HepG2 (cell line): ENCODE data around the gene DHX16. TPM values are rescaled to one million over a fixed set of nuclear protein-coding genes. Genes with fewer than 3 reads are reported as not detected.

Experiments
- AGO1 ChIP-seq: fragments of 200-400 bp; formaldehyde crosslinking; IDR thresholded peaks from 2 replicates; pipeline ENCODE4 v1.6.1; 2017; ENCODE audit warnings: mild to moderate bottlenecking, low read depth, low read length, moderate library complexity; ENCODE audit not compliant: poor library complexity, severe bottlenecking
- ARID2 ChIP-seq: sonication (generic); formaldehyde crosslinking; IDR thresholded peaks from 2 replicates; pipeline ENCODE4 v1.8.1; 2022; ENCODE audit warnings: mild to moderate bottlenecking, missing genetic modification reagents, borderline replicate concordance
- BHLHE40 ChIP-seq: IDR thresholded peaks from 2 replicates; pipeline ENCODE4 v1.6.1; 2011; ENCODE audit warnings: low read length, improper control_type of control experiment
- CC2D1A ChIP-seq: sonication (generic); formaldehyde crosslinking; IDR thresholded peaks from 2 replicates; pipeline ENCODE4 v1.8.1; 2023; ENCODE audit warnings: mild to moderate bottlenecking, missing genetic modification reagents
- CCDC6 ChIP-seq: sonication (generic); formaldehyde crosslinking; IDR thresholded peaks from 2 replicates; pipeline ENCODE4 v1.8.1; 2022; ENCODE audit warnings: mild to moderate bottlenecking, missing genetic modification reagents, moderate library complexity
- CREB1 ChIP-seq, 2 experiments: fragments of 450-650 bp in 1 of 2; IDR thresholded peaks; 2 replicates each; pipeline ENCODE4 v1.6.1; 2016 to 2017; ENCODE audit warnings: control low read depth in 1 of 2, mild to moderate bottlenecking in 1 of 2, missing compliant biosample characterization in 1 of 2, missing genetic modification characterization in 1 of 2
- FOXO1 ChIP-seq: sonication (generic); formaldehyde crosslinking; IDR thresholded peaks from 2 replicates; pipeline ENCODE4 v1.4.0; 2020; ENCODE audit warnings: missing genetic modification reagents
- GZF1 ChIP-seq: sonication (generic); formaldehyde crosslinking; IDR thresholded peaks from 2 replicates; pipeline ENCODE4 v1.5.1; 2020; ENCODE audit warnings: mild to moderate bottlenecking, missing genetic modification reagents
- KLF9 ChIP-seq: IDR thresholded peaks from 2 replicates; pipeline ENCODE4 v1.6.1; 2016; ENCODE audit warnings: low read depth
- KMT2B ChIP-seq: IDR thresholded peaks from 2 replicates; pipeline ENCODE4 v1.6.1; 2016; ENCODE audit warnings: missing genetic modification reagents, missing compliant biosample characterization
- NFATC3 ChIP-seq: sonication (generic); formaldehyde crosslinking; IDR thresholded peaks from 2 replicates; pipeline ENCODE4 v1.5.1; 2020; ENCODE audit warnings: mild to moderate bottlenecking, missing genetic modification reagents
- PAX8 ChIP-seq: sonication (generic); formaldehyde crosslinking; IDR thresholded peaks from 2 replicates; pipeline ENCODE4 v1.8.0; 2022; ENCODE audit warnings: mild to moderate bottlenecking, missing genetic modification reagents, borderline replicate concordance
- RAD51 ChIP-seq: fragments of 450-650 bp; IDR thresholded peaks from 2 replicates; pipeline ENCODE4 v1.6.1; 2016; ENCODE audit warnings: borderline replicate concordance
- RNF2 ChIP-seq: fragments of 450-650 bp; conservative IDR thresholded peaks from 2 replicates; pipeline ENCODE4 v1.6.1; 2016; ENCODE audit warnings: low read depth
- SUZ12 ChIP-seq: fragments of 150-350 bp; IDR thresholded peaks from 2 replicates; pipeline ENCODE4 v1.6.1; 2014; ENCODE audit warnings: low read depth, low read length
- TOE1 ChIP-seq: sonication (generic); formaldehyde crosslinking; IDR thresholded peaks from 2 replicates; pipeline ENCODE4 v1.4.0; 2020; ENCODE audit warnings: mild to moderate bottlenecking, missing genetic modification reagents
- TOPORS ChIP-seq: sonication (generic); formaldehyde crosslinking; IDR thresholded peaks from 2 replicates; pipeline ENCODE4 v1.8.0; 2023; ENCODE audit warnings: mild to moderate bottlenecking, missing genetic modification reagents
- XBP1 ChIP-seq: sonication (generic); formaldehyde crosslinking; IDR thresholded peaks from 2 replicates; pipeline ENCODE4 v1.5.0; 2020; ENCODE audit warnings: missing genetic modification reagents
- ZFP37 ChIP-seq: sonication (generic); formaldehyde crosslinking; IDR thresholded peaks from 2 replicates; pipeline ENCODE4 v1.4.0; 2020; ENCODE audit warnings: missing genetic modification reagents, borderline replicate concordance
- ZMYM2 ChIP-seq: sonication (generic); formaldehyde crosslinking; IDR thresholded peaks from 2 replicates; pipeline ENCODE4 v1.8.0; 2022; ENCODE audit warnings: mild to moderate bottlenecking, missing genetic modification reagents
- ZNF343 ChIP-seq: sonication (generic); formaldehyde crosslinking; IDR thresholded peaks from 2 replicates; pipeline ENCODE4 v1.4.0; 2020; ENCODE audit warnings: mild to moderate bottlenecking, missing genetic modification reagents
- ZNF367 ChIP-seq: sonication (generic); formaldehyde crosslinking; IDR thresholded peaks from 2 replicates; pipeline ENCODE4 v1.4.0; 2020; ENCODE audit warnings: missing genetic modification reagents, borderline replicate concordance
- ZNF580 ChIP-seq: IDR thresholded peaks from 2 replicates; pipeline ENCODE4 v1.6.1; 2016; ENCODE audit warnings: low read depth, borderline replicate concordance
- ZNF589 ChIP-seq: sonication (generic); formaldehyde crosslinking; conservative IDR thresholded peaks from 2 replicates; pipeline ENCODE4 v1.8.0; 2022; ENCODE audit warnings: mild to moderate bottlenecking, moderate library complexity, missing genetic modification reagents
- ZNF737 ChIP-seq: sonication (generic); formaldehyde crosslinking; IDR thresholded peaks from 2 replicates; pipeline ENCODE4 v1.5.0; 2020; ENCODE audit warnings: missing genetic modification reagents, mild to moderate bottlenecking, borderline replicate concordance
- ZNF772 ChIP-seq: sonication (generic); formaldehyde crosslinking; IDR thresholded peaks from 2 replicates; pipeline ENCODE4 v1.5.0; 2020; ENCODE audit warnings: mild to moderate bottlenecking, missing genetic modification reagents
- polyA plus RNA-seq, 8 experiments: library from polyadenylated mRNA; depleted of rRNA in 3 of 8; stranded (reverse) in 7 of 8; unstranded in 1 of 8; fragments of >200 nt; fragmentation: Illumina TruSeq in 4 of 8; extraction: Trizol in 4 of 8; gene quantifications; 2 replicates each; pipeline versions ENCODE4 v1.2.1 to v1.2.3, GENCODE V29; 2011 to 2016; ENCODE audit warnings: low read depth in 4 of 8, missing spikeins in 1 of 8, mixed read lengths in 1 of 8; ENCODE audit not compliant: insufficient read depth in 1 of 8
- total RNA-seq, 5 experiments: library from RNA; depleted of rRNA; stranded (reverse); fragments of >200 nt; fragmentation: Illumina TruSeq; extraction: Trizol; gene quantifications; 2 replicates each; pipeline ENCODE4 v1.2.3, GENCODE V29; 2016; ENCODE audit warnings: low read depth in 1 of 5
- TF ChIP-seq, protein P1 (sequence below): sonication (generic); formaldehyde crosslinking; IDR thresholded peaks from 2 replicates; pipeline ENCODE4 v1.5.0; 2020; ENCODE audit warnings: missing genetic modification reagents
- TF ChIP-seq, protein P2 (sequence below): sonication (generic); formaldehyde crosslinking; IDR thresholded peaks from 2 replicates; pipeline ENCODE4 v1.4.0; 2020; ENCODE audit warnings: missing genetic modification reagents

DHX16 gene
- total and polyA plus RNA-seq, 2 of the 13 experiments (the other 11 are each of a cell fraction or from before 2014, with no cell fraction given) = 57.0 to 58.5 TPM

DNA sequence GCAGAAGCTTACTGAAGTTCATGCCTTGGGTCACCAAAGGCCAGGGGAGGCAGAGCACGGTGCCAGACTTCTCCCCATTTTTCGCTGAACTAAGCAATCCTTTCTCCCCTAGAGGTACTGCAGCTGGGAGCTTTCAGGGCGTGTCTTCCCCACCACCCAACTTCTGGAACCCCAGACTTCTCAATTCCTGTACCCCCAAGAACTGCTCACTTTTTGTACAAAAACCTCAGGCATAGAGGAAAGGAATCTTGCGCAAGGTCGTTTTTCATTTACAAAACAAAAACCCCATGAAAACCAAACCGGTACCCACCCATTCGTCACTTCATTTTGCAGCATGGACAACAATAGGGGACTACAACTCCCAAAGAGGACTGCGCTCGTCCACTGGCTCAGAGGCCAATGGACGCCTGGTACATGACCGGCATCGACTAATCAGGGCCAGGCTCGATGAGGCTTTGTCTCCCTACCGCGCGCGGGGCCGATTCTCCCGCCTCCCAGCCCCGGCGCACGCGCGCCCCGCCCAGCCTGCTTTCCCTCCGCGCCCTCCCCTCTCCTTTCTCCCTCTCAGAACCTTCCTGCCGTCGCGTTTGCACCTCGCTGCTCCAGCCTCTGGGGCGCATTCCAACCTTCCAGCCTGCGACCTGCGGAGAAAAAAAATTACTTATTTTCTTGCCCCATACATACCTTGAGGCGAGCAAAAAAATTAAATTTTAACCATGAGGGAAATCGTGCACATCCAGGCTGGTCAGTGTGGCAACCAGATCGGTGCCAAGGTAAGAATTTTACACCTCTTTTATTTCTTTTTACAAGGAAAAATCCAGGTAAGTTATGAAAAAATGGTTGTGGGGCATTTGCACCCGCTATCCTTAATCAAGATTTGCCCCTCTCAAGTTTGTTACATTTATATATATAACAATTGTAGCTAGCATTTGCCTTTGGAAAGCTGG is 47.3 kb upstream of the DHX16 start, which contains the start of gene TUBB (continued):
- TF ChIP-seq NFATC3 = no peak
- TF ChIP-seq, protein P1, sequence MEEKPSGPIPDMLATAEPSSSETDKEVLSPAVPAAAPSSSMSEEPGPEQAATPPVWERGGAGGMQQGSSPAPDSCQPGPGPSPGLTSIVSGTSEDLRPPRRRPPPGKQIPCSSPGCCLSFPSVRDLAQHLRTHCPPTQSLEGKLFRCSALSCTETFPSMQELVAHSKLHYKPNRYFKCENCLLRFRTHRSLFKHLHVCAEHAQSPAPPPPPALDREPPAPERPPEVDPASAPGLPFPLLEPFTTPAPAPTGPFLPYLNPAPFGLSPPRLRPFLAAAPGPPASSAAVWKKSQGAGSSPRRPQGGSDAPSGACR (CRISPR knock-in tag) = no peak
- TF ChIP-seq, protein P2, sequence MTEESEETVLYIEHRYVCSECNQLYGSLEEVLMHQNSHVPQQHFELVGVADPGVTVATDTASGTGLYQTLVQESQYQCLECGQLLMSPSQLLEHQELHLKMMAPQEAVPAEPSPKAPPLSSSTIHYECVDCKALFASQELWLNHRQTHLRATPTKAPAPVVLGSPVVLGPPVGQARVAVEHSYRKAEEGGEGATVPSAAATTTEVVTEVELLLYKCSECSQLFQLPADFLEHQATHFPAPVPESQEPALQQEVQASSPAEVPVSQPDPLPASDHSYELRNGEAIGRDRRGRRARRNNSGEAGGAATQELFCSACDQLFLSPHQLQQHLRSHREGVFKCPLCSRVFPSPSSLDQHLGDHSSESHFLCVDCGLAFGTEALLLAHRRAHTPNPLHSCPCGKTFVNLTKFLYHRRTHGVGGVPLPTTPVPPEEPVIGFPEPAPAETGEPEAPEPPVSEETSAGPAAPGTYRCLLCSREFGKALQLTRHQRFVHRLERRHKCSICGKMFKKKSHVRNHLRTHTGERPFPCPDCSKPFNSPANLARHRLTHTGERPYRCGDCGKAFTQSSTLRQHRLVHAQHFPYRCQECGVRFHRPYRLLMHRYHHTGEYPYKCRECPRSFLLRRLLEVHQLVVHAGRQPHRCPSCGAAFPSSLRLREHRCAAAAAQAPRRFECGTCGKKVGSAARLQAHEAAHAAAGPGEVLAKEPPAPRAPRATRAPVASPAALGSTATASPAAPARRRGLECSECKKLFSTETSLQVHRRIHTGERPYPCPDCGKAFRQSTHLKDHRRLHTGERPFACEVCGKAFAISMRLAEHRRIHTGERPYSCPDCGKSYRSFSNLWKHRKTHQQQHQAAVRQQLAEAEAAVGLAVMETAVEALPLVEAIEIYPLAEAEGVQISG (CRISPR knock-in tag) = peak; percentile 98
- TF ChIP-seq ZNF580 (CRISPR knock-in tag) = peak; percentile 21; the same call in 1 of the 2 replicates
- TF ChIP-seq TOPORS = no peak
- no peak for TF ChIP-seq ZMYM2
- TF ChIP-seq XBP1 (CRISPR knock-in tag) = 0 out of 2 replicates have a peak, but pooled peaks have one; percentile 31
- TF ChIP-seq ARID2 (CRISPR knock-in tag) = peak; percentile 37; the same call in 1 of the 2 replicates
- TF ChIP-seq BHLHE40 = peak; percentile 51
- TF ChIP-seq ZNF772 = peak; percentile 90
- peak; percentile 66; the same call in 1 of the 2 replicates for TF ChIP-seq ZNF589
- TF ChIP-seq CCDC6 (CRISPR knock-in tag) = no peak
- TF ChIP-seq FOXO1 = 0 out of 2 replicates have a peak, but pooled peaks have one; percentile 20
- no peak for TF ChIP-seq RAD51
- TF ChIP-seq CC2D1A (CRISPR knock-in tag) = no peak
- peak; percentile 73 for TF ChIP-seq GZF1 (CRISPR knock-in tag)
- no peak for TF ChIP-seq ZNF343 (CRISPR knock-in tag)
- TF ChIP-seq SUZ12 = peak; percentile 62
- peak; percentile 83 for TF ChIP-seq CREB1 (IDR thresholded peaks at IDR 0.05)
- peak; percentile 85 for TF ChIP-seq CREB1 (CRISPR knock-in tag; IDR thresholded peaks at IDR 0.05)
- no peak; the same call in 1 of the 2 replicates for TF ChIP-seq ZNF737 (CRISPR knock-in tag)
- no peak for TF ChIP-seq TOE1 (CRISPR knock-in tag)
- TF ChIP-seq KLF9 (CRISPR knock-in tag) = peak; percentile 54; the same call in 1 of the 2 replicates
- no peak for TF ChIP-seq AGO1
- no peak for TF ChIP-seq RNF2
- no peak for TF ChIP-seq ZFP37 (CRISPR knock-in tag)
- no peak; the same call in 1 of the 2 replicates for TF ChIP-seq KMT2B (CRISPR knock-in tag)
- no peak for TF ChIP-seq PAX8 (CRISPR knock-in tag)
- TF ChIP-seq ZNF367 (CRISPR knock-in tag) = no peak
